Heart right ventricle (tissue), 16 donors: Measurements from ENCODE around the gene PPARG. TPM values are rescaled to one million over a fixed set of nuclear protein-coding genes. Genes with fewer than 3 reads are reported as not detected.

Experiments used
- ATAC-seq, 8 donors: fragments of 200-7000 bp; cut with Tn5 transposase; one replicate each; pipeline ENCODE4 v1.9.1; 2020; ENCODE audit warnings: mild to moderate bottlenecking in 8 of 8, moderate library complexity in 8 of 8, moderate number of reproducible peaks in 1 of 8
- DNase-seq, 2 donors: peaks; one replicate each; pipeline ENCODE4 v3.0.0-alpha.2; 2020
- H3K27ac ChIP-seq, 10 donors: fragments of 200-600 bp; sonication (generic) in 2 of 10; one replicate each; pipeline versions ENCODE4 v1.5.0 to v1.8.0; 2020 to 2022; ENCODE audit warnings: mild to moderate bottlenecking in 3 of 10
- H3K27me3 ChIP-seq, 7 donors: fragments of 200-600 bp; one replicate each; pipeline ENCODE4 v1.8.0; 2021 to 2022; ENCODE audit warnings: mild to moderate bottlenecking in 2 of 7
- H3K36me3 ChIP-seq, 9 donors: fragments of 200-600 bp; sonication (generic) in 1 of 9; one replicate each; pipeline versions ENCODE4 v1.5.0 to v1.8.0; 2020 to 2022; ENCODE audit warnings: mild to moderate bottlenecking in 2 of 9
- H3K4me1 ChIP-seq, 9 donors: fragments of 200-600 bp; sonication (generic) in 1 of 9; one replicate each; pipeline versions ENCODE4 v1.5.0 to v1.8.0; 2020 to 2022; ENCODE audit warnings: mild to moderate bottlenecking in 4 of 9
- H3K4me3 ChIP-seq, 10 donors: fragments of 200-600 bp; sonication (generic) in 2 of 10; one replicate each; pipeline versions ENCODE4 v1.5.0 to v1.8.0; 2020 to 2022; ENCODE audit warnings: mild to moderate bottlenecking in 7 of 10, moderate library complexity in 2 of 10
- H3K9me3 ChIP-seq, 11 donors: fragments of 200-600 bp in 10 of 11; sonication (generic) in 2 of 11; one replicate each; pipeline versions ENCODE4 v1.5.0 to v1.8.0; 2013 to 2022; ENCODE audit warnings: mild to moderate bottlenecking in 2 of 11, control low read depth in 1 of 11, moderate library complexity in 1 of 11
- CTCF ChIP-seq, 9 donors: fragments of 200-600 bp; sonication (generic) in 2 of 9; IDR thresholded peaks; one replicate each; pipeline versions ENCODE4 v1.5.0 to v1.8.0; 2021 to 2022; ENCODE audit warnings: antibody characterized with exemption in 9 of 9, mild to moderate bottlenecking in 5 of 9, moderate library complexity in 1 of 9
- WGBS, 2 donors: extraction: QIAGEN DNeasy Blood & Tissue Kit; methylation state at CpG; one replicate each; pipeline ENCODE4 v1.1.7; 2013; ENCODE audit warnings: inconsistent platforms in 1 of 2; 5-methylcytosine and 5-hydroxymethylcytosine counted together
- intact Hi-C, 10 donors: fragments of 100-400 bp; cut with DNase I; formaldehyde crosslinking; loops; one replicate each; pipeline versions ENCODE4 v1.11.1 to v1.14.2; 2022
- polyA plus RNA-seq, 2 donors: library from polyadenylated mRNA; stranded (reverse); fragments of 200-250 nt; gene quantifications; one replicate each; pipeline ENCODE4 v1.2.3, GENCODE V29; 2013
- total RNA-seq, 10 donors: library from RNA; stranded (reverse); fragmentation: NEBNext Ultra II Directional in 3 of 10; extraction: Animal tissue kit (Norgen Biotek cat#: 25700) in 3 of 10; gene quantifications; one replicate each; pipeline versions ENCODE4 v1.2.1 to v1.2.4, GENCODE V29; 2021 to 2023
- donor health status: Arrhythmogenic right ventricular cardiomyopathy.
- donor health status: ischemic (EF 13 %, LVEDD 7.1; RV severe dilation, severe dysfunction).
- donor health status: healthy with polysubstance abuse.
- donor health status: DM: no; HTN: yes; CAD: no.
- donor health status: DM: no; HTN: no; CAD: no.
- donor health status: ischemic (EF 25% LVEDD 6.9; RV normal size, moderate dysfunction).
- donor health status: ischemic (EF 25% LVEDD 5.7; RV mildly dilated, moderate dysfunction).
- donor health status: healthy.
- donor health status: DM: yes; HTN: yes; CAD: no.
- donor health status: Ischemic cardiomyopathy.
- donor health status: ischemic (EF 35%, LVEDD 5.7; RV mildly dilated, moderate dysfunction).
- donor health status: nonischemic (EF 11% LVEDD 7.7; RV severe dilation, severe dysfunction).
- donor health status: DM: yes; HTN: yes; CAD: no.
- donor health status: PGD.
- donor health status: ischemic (EF 29% LVEDD 5.4; RV normal size, mild dysfunction).
- donor health status: nonischemic (EF 23%, LVEDD 6.1; RV moderate dilation, normal function).

The PPARG gene
- total and polyA plus RNA-seq, 12 donors, result 10.8 to 31.5 (median 14.6) TPM

GRCh38 chr3:12343047-12343501 lies 54.2 kb downstream of the PPARG start:
- no peak for TF ChIP-seq CTCF (IDR thresholded peaks at IDR 0.05)
- DNase-seq (no peak), ATAC-seq (no peak)
- intact Hi-C loops, result no loop called here
- Histone ChIP-seq H3K4me3 (no peak overlapping the region), H3K27me3 (no peaks in the 10 kb centered on the region), H3K4me1 (peaks cover 0 to 11% (median 0%) of the 10 kb centered on the region in 9 donors), H3K27ac (no peak overlapping the region), H3K36me3 (no peaks in the 10 kb centered on the region), H3K9me3 (no peaks in the 10 kb centered on the region)
- 63 to 72% methylated on average over 3 of the region's 3 CpGs for WGBS, 2 donors

- Histone ChIP-seq H3K4me3 (no peak overlapping the region), H3K4me1 (peaks cover 0 to 13% (median 3%) of the 10 kb centered on the region in 9 donors), H3K9me3 (no peaks in the 10 kb centered on the region), H3K27me3 (no peaks in the 10 kb centered on the region), H3K36me3 (no peaks in the 10 kb centered on the region), H3K27ac (no peak overlapping the region)
- no peak for DNase-seq
- 82 to 90% methylated on average over 5 of the region's 5 CpGs for WGBS, 2 donors
- TF ChIP-seq CTCF (IDR thresholded peaks at IDR 0.05), result no peak
- intact Hi-C loops, result no loop called here
- no peak for ATAC-seq
These were observed 56.3 kb downstream of the PPARG start for GRCh38 chr3:12345141-12345561.

- intact Hi-C loops, result no loop called here
- Histone ChIP-seq H3K9me3 (no peaks in the 10 kb centered on the region), H3K4me1 (peaks cover 0 to 17% (median 9%) of the 10 kb centered on the region in 9 donors), H3K36me3 (no peaks in the 10 kb centered on the region), H3K27ac (no peak overlapping the region), H3K4me3 (no peak overlapping the region), H3K27me3 (no peaks in the 10 kb centered on the region)
- DNase-seq, result no peak
- ATAC-seq, result no peak
- TF ChIP-seq CTCF (IDR thresholded peaks at IDR 0.05), result no peak
- WGBS, 2 donors, result 92 to 94% methylated on average over 8 of the region's 8 CpGs
These were observed 57.0 kb downstream of the PPARG start for GRCh38 chr3:12345584-12346494.

GRCh38 chr3:12347301-12347700 lies 58.4 kb downstream of the PPARG start:
- ATAC-seq, result no peak

More at GRCh38 chr3:12347301-12347700, 58.4 kb downstream of the PPARG start:
- 92 to 94% methylated on average over 3 of the region's 3 CpGs for WGBS, 2 donors
- H3K36me3 ChIP-seq, result no peaks in the 10 kb centered on the region
- H3K4me3 ChIP-seq, result no peak overlapping the region
- intact Hi-C loops, result no loop called here
- no peak for DNase-seq
- peaks cover 0 to 29% (median 24%) of the 10 kb centered on the region in 9 donors for H3K4me1 ChIP-seq
- no peak overlapping the region for H3K27ac ChIP-seq
- no peak for TF ChIP-seq CTCF (IDR thresholded peaks at IDR 0.05)
- H3K27me3 ChIP-seq, result no peaks in the 10 kb centered on the region
- H3K9me3 ChIP-seq, result no peaks in the 10 kb centered on the region
